Measurements from ENCODE around the gene ABCB9.

GRCh38 chr12:122982477-122982815 lies 16.2 kb upstream of the ABCB9 start:
- no peak for TF ChIP-seq CTCF (IDR thresholded peaks at IDR 0.05)
- TF ChIP-seq POLR2A (IDR thresholded peaks at IDR 0.05): no peak

Measured in prostate gland (tissue), 2 donors.